SKM-1 (cell line): Measurements from ENCODE around the gene NKX6-2.
"Not testable (repeated sequence)": the region's sequence is repeated elsewhere in the genome, so short reads cannot be mapped to it uniquely, and the experiment has no call there.

ENCODE experiments used
- DNase-seq: peaks from one replicate; lab custom pipeline; 2025; ENCODE audit not compliant: unreplicated experiment; lab: John Stamatoyannopoulos, UW

NKX6-2 gene

DNA sequence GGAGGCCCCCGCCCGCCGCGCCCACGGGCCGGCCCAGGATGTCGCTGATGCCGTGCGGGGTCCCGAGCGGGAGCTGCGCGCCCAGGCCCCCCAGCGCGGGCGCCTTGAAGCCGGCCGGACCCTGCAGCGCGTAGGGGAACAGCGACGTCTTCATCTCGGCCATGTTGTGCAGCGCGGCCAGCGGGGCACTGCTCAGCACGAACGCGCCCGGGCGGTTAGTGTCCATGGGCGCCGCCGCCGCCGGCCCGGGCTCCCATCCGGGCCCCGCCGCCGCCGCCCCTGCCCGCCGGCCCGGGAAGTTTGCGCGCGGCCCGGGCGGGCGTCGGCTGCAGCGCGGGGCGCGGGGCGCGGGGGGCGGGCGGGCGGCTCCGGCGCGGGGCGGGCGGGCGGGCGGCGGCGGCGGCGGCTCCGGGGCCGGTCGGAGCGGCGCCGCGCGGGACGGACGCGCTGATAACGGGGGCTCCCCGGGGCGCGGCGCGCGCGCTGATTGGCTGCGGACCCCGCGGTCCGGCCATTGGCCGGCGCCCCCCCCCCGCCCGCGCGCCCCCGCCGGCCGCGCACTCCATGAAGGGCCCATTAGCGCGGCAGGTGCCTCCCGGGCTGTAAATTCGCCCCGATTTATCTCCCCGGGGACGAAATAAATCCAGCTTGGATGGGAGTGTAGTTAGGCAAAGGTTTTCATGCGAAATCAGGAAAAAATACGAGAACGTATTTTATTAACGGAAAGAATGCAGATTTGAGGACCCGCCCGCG lies at the start of gene NKX6-2:
TSS of gene NKX6-2 (minus strand) at position 425 of the 753 bp plus-strand sequence. CDS start at position 226, 199 bp downstream.
- DNase-seq = no peak

DNA sequence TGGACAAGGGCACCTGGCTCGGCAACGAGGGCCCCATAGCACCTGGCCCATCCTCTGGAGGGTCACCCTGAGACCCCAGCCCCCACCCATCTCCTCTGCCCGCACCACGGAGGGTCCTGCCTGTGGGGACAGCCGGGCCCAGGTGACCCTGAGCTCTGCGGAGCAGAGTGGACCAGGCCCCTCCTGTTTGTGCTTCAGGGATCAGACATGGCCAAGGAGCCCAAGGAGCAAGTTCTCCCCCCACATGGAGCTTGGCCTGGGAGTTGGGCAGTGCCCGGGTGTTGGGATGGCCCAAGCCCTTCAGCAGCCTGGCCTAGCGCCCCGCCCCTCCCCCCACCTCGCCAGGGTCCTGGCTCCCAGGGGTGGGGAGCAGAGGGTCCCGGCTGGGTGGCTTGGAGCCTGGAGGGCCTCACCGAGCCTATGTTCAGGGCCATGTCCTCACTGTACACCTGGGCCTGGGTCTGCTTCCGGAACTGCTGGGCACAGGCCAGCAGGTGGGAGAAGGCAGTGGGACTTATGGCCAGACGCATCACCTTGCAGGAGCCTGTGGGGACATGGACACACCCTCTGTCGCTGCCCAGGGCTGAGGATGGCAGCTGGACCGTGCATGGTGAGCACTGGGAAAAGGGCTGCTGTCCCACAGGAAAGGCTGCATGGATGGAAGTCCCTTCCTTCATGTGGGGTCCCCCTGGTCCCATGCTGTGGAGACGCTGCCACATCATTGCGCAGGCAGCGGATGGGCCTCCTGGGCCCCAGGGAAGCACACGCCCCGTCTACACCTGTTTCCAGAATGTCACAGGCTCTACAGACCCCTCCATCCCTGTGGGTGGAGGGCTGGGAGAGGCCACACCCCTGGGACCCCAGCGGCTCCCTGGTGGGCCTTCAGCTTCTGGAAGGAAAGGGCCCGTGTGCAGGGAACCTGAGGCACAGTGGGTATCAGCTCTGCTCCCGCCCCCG lies 49.2 kb upstream of the NKX6-2 start:
- no peak for DNase-seq

DNA sequence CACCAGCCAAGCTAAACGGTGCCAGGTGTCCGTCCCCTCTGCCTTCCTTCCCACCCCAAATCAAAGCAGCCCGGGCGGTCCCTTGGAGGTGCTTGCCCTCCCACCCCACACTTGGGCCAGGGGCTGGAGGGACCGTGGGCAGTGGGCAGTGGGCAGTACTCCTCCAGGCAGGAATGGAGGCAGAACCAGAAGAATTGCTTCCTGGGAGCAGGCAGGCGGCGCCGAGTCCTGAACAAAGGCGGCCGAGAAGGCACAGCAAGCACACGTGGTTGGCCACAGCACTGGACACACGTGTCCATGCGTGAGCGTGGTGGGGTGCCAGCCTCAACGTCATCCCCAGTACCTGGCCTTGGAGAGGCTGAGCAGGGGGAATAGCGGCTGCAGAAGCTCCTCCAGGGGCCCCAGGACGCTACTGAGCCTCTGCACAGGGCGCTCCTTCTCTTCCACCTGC lies 48.4 kb upstream of the NKX6-2 start:
- no peak for DNase-seq

DNA sequence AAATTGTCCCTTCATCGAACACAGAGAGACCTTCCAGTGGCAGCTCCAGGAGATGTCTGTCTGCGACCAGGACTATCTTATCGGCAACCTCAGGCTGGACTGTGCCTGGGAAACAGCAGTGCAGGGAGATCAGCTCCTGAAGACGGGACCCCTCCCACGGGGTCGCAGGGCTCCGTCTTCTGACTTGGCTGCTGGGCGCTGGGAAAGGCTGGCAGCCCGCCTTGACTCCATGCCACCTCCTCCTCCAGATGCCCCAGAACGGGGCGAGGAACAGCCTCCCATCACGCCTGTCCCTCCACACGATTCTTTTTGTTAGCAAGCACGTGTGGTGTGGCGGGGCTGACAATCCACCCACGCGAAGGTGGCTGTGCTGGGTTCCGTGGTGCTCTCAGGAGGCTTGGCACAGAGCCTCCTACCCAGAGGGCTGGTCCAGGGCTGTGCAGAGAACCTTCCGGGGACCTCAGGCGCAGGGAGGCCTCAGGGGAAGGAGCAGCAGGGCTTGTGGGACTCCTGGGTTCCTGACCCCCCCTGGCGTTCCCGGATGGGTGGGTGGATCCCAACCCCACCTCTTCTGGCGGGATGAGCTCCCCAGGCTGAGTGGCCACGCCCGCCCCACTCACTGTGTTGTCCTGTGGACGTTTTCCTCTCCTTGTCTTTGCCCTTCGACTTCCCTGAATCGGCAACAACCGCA lies 47.6 kb upstream of the NKX6-2 start:
- DNase-seq = no peak

DNA sequence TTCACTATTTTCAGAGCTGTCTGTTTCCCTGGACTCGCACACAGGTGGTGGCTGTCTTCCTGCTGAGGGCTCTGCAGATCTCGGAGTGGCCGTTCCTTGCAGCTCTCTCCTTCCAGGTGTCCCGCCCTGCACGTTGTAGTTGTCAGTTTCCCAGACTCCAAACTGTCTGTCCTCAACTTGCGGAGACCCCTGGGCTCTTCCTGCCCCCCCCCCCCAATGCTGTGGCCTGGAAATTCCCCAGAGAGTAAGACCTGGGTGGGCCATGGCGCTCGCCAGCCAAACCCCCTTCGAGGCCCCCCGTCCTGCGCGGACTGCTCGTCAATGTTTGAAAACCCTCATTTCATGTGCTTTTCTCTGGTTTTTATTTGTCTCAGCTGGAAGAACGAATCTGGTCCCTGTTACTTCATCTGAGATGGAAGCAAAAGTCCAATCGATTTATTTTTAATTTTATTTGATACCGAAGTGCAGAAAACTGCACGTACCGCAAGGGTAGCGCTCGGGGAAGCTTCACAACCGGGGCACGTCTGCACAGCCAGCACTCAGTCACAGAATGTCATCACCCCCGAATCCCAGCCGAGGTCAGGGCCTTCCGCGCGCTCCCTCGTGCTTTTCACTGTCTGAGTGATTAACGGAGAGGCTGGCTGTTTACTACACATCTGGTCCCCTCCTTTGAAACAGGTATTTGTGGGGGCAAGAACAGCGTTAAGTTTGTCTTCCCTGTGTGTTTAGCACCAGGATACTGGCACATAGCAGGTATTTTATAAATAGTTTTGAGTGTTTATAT lies 46.4 kb upstream of the NKX6-2 start:
- no peak for DNase-seq

DNA sequence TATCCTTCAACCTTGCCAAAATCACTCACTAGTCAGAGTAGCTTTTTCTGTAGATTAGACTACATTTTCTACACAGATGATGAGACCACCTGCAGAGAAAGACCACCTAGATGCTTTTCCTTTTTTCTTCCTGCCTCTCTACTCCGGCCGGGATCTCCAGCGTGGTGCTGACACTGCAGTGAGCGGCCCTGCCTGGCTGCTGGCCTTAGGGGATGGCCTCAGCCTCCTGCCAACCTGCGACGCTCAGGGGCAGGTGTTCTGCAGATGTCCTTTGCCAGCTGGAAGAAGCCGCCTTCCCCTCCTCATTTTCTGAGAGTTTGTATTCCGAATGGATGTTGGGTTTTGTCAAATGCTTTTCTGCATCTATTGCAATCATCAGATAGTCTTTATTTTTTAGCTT lies 43.5 kb upstream of the NKX6-2 start:
- no peak for DNase-seq

DNA sequence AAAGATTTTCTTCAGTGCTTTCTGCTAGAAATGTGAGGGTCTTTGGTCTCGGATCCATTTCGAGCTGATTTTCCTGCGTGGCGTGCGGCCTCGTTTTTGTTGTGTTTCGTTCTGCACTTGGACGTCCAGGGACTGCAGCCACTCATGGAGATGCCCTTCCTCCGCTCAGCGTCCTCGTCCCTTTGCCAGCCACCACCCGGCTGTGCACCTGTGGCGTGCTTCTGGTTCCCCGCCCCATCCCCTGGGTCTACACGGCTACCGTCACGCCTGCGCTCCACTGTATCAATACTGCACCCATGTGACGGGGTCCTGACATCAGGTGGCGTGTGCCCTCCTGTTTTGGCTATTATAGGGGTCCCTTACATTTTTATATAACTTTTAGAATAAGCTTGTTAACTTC lies 42.7 kb upstream of the NKX6-2 start:
- DNase-seq = no peak

DNA sequence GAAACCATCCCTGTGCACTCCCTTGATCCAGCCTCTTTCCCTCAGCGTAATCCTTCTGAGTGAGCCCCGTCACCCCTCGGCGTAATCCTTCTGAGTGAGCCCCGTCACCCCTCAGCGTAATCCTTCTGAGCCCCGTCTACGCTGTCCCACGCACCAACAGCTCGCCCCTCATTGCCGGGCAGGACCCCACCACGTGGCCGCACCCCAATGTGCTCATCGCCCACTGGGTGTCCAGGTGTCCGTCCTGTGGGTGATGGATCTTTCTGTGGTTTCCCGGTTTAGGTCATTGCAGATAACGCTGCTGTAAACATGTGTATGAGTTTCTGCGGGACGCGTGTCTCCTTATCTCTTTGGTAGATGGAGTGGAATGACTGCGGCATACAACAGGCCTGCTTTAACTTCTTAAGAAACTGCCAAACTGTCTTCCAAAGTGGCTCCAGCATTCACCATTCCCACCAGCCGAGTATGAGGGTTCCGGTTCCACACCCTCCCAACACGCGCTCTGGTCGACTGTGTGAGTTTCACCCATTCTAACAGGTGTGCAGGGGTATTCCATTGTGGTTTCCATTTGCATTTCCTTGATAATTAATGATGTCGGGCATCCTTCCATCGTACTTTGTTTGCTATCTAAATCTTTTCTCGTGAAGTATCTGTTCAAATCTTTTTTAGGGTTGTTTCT lies 42.1 kb upstream of the NKX6-2 start:
- no peak for DNase-seq

DNA sequence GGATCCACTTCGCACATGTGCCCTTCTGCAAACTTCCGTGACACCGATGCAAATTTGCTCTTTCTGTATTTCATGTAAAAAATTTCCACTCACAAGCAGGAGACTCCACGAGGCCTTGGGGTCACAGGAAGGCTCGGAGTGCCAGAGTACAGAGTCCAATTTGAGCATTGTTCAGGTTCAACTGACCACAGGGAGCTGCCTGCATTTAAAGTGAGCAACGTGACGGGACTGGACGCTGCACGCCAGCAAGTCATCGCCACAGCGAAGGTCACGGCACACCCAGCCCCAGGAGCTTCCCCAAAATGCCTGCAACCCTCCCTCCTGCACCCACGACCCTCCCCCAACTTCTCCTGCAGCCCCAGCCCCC lies 41.5 kb upstream of the NKX6-2 start:
- DNase-seq = no peak

DNA sequence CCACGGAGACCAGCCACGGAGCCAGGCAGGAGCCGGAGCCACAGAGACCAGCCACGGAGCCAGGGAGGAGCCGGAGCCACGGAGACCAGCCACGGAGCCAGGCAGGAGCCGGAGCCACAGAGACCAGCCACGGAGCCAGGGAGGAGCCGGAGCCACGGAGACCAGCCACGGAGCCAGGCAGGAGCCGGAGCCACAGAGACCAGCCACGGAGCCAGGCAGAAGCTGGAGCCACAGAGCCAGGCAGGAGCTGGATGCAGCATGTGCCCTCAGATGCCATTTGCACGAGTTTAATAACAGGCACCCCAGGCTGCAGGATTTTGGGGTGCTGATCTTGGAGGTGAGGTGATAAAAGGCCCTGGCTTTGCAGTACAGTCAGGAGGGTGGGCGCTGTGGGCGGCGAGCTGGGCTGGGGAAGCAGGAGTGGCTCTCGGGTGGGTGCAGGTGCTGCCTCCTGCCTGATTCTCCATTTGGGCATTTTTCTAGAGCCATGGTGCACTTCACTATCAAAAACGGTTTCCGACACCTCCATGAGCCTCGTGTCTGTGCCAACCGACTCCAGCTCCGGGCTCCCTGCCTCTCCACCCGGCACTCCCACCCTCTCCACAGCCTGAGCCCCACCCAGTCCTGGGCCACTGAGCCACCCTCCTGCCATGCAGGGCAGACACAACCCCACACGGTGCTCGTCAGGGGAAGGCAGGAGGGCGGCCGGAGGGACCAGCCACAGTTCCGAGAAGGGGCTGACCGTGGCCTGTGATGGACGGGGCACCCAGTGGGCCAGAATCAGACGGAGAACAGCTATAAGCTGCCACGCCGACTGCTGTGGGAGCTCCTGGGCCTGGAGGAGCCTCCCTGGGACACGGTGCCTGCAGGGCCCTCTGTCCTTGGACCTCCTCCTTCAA lies 40.8 kb upstream of the NKX6-2 start:
- DNase-seq = no peak

DNA sequence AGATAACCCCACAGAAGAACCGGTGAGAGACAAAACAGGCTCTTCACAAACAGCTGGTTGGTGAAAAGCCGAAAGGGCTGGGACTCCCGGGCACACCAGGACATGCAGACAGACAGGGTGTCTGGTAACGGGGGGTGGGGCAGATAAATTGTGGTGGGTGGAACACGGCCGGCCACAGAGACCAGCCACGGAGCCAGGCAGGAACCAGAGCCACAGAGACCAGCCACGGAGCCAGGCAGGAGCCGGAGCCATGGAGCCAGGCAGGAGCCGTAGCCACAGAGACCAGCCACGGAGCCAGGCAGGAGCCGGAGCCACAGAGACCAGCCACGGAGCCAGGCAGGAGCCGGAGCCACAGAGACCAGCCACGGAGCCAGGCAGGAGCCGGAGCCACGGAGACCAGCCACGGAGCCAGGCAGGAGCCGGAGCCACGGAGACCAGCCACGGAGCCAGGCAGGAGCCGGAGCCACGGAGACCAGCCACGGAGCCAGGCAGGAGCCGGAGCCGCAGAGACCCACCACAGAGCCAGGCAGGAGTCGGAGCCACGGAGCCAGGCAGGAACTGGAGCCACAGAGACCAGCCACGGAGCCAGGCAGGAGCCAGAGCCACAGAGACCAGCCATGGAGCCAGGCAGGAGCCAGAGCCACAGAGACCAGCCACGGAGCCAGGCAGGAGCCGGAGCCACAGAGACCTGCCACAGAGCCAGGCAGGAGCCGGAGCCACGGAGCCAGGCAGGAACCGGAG lies 40.0 kb upstream of the NKX6-2 start:
- DNase-seq = not testable (repeated sequence)

DNA sequence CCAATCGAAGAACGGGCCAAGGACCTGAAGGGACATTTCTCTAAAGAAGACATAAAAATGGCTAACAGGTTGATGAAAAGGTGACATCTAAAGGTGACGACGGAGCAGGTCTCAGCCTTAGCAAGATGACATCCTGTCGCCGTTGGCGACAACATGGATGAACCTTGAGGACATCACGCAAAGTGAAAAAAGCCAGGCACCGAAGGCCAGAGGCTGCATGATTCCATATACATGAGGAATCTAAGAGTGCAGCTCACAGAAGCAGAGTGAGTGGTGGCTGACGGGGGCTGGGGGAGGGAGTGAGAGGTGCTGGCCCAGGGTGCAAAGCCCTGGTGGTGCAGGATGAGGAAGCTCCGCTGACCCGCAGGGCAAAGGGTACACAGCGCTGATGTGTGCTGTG lies 34.1 kb upstream of the NKX6-2 start:
- DNase-seq = no peak

DNA sequence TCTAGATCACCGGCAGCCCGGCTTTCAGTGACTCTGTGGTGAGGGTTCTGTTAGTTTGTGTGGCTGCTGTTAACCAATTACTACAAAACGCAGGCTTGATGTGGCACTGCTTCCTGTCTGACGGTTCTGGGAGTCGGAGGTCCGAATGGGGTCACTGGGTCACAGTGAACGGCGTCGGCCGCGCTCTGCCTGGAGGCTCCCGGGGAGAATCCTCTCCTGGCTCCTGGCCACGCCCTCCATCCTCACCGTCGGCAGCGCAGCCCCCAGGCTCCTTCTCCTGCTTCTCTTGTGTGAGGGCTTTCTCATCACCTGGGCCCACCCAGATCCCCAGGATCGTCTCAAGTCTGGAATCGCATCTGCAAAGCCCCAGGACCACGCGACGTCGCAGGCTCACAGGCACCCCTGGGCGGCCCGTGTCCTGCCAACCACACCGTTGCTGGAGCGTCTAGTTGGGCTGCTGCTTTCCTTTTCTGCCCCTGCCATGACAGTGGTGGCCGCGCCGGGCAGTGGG lies 31.8 kb upstream of the NKX6-2 start:
- no peak for DNase-seq

DNA sequence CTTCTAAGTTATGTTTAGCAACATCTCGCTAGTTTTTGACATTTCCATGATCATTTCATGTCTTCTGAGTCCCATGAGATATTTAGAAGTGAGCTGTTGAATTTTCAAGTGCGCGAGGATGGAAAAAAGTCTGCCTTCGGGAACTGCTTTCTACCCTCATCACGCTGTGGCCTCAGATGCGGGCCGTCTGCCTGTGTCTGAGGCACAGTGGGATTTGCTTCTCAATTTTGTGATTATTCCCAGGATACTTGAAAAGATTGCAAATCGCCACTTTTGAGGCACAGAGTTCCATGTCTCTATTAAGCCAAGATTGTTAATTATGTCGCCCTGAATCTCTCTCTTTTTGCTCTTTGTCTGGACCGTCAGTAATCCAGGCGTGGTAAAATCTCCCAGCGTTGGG lies 30.8 kb upstream of the NKX6-2 start:
- DNase-seq = no peak

DNA sequence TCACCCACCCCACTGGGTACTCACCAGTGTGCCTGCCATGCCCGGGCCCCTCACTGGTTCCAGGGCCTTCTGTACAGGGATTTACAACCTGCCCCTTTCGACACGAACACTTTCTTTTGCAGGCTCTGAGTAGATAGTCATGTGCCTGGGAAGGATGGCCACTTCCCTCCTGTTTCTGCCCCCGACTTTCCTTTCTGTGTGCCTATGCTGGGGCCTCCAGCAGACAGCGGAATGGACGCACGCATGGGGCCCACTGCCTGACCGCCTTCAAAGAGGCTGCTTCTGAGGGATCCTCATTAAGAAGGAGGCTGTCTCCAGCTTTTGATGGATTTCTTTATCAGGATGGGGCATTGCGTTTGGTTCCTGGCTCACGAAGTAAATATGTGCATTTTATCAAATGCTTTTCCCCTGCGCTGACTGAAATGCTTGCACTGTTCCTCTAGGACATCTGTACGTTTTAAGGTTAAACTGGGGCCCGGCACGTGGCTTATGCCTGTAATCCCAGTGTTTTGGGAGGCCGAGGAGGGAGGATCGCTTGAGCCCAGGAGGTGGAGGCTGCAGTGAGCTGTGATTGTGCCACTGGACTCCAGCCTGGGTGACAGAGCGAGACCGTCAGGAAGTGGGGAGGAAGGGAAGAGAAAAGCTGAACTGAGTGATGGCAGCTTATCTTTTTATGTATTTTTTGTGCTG lies 29.4 kb upstream of the NKX6-2 start:
- no peak for DNase-seq

DNA sequence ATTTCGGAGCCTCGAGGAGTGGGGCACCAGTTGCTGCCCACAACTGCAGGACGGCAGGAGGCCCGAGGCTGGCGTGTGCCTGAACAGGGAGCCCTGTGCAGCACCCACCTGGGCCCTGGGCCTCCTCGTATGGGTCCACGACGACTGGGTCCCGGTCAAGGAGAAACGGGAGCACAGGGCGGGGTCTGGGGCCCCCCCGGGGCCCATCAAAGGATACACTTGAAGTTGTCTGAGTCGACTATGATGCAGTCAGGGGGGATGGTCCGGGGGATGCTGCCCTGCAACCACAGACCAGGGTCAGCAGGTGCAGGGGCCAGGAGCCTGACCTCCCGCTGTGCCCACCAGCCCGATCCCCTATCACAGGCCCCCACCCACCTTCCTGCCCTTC lies 28.5 kb upstream of the NKX6-2 start:
- DNase-seq = no peak

DNA sequence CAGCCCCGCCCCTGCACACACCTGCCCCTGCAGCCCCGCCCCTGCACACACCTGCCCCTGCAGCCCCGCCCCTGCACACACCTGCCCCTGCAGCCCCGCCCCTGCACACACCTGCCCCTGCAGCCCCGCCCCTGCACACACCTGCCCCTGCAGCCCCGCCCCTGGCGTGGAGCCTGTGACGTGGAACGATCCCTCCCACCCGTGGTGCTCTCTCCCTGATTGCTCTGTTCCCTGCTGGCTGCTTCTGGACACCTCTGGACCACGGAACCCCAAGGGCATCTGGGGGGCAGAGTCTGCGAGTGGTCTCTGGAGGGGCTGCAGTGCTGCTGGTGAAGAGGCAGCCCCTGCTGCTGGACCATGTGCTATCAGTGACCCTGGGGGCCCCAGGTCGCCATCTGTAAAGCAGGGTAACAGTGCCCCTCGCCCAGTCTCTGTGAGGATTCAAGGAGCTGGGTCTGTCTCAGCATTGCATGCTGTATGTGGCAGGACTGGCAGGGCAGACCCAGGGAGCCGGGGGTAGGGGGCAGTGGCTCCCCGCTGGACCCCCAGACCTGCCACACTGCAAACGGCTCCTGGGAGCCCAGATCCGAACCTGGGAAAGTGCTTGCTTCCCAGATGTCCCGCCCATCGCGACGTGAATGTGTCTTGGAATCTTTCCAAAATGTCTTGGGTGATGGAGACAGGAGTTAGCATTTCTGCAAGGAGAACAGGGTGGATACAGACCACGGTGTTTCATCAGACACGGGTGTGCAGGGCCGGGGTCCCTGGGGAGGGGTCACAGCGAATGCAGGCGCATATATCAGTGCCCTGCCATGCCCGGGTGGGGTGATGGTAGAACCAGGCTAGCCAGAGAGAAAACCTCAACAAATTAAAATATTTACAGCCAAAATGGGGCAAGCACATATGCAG lies 27.9 kb upstream of the NKX6-2 start:
- no peak for DNase-seq
